NOMO-1 treated with dmso at 0.1 percent for 144 hours (cell line): ENCODE results near the gene MAML2.

ENCODE experiments used
- DNase-seq: peaks from one replicate; lab custom pipeline; 2025; ENCODE audit not compliant: unreplicated experiment; lab: John Stamatoyannopoulos, UW

Gene MAML2

DNA sequence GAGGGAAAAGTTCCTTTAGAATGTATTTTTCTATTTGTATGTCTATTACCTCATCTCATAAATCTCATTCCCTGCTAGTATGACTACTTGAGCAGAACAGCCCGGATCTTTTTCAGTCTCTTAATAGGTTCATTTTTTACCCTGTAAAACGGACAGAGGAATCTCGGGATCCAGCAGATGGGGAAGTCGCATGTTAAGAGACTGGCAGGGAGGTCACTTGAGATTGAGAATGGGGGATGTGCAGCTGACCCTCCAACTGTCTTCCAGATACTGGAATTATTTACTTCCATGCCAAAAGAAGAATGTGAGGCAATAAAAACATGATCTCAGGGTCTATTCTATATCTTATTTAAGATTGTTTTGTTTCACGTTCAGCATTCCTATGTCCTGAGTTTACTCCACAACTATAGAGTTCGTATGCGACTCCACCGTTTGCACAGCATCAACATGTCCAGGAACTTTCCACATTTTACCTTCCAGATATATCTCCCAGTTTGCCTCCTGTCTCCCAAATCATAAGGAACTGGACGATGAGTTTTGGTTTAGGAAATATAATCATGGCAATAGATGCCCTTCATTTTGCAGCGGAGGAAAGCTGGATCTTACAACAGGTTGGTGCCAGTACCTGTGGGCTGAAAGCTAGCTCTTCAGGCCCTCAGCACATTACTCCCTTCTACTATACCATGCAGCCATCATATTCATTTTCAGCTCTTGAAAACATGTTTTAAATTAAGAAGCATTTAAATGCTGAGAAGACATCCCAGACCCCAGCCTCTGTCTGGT is 181.5 kb downstream of the MAML2 start:
- DNase-seq = no peak

DNA sequence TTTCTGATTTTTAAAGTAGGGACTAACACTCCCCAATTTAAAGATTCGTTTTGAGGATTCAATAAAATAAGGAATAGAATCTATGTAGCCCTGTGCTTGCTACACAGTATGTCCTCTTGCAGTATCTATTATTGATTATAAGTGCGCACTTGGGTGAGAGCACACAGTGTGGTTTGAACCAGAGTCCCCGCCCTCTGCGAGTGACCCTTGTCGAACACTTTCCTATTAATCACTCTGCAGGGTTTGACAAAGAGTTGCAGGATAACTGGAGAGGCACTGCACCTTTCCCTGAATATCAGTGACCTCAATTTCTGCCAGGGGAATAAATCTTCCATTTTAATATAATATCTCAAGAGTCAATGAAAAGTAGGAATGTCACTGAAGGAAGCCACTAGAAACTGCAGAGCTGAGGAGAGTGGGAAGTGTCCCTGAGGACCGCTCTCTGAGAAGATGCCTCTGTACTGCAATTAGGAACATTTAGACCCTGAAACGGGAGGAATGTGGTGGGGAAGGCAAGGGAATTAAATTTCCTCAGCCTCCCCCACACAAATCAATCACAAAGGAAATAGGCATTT is 182.2 kb downstream of the MAML2 start:
- DNase-seq = no peak

DNA sequence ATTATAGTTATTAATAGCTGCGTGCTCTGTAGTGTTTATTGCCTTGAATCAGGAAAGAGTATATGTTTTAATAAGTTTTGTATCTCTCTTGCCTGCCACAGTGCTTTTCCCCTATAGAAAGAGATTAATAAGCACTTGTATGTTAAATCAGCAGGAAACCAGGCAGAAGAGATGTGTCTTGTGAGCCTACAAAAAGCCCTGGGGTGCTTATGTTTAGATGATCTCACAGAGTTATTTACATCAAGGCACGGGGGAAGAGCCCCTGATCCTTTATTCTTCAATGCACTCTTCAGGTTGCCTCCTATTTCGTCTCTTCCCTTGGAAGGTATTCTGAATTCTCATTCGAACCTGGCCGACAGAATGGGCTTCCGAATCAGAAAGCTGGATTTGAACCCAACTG is 183.0 kb downstream of the MAML2 start:
- DNase-seq = no peak

DNA sequence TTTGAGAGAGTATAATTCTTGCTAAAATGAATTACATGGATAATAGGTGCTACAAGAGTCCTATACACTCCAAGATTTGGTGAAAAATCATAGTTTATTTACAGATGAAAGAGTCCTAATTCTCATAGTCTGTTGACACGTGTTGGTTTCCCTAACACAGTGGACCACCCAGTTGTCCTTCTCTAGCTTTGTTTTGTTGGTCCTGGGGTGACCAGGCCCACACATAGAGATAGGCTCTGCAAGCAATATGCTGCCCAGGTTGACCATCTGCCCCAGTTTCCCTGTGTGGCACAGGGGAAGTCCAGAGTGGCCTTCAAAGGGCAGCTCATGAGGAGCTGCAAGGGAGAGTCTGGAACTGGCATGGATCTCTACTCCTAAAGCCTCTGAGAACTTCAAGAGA is 184.9 kb downstream of the MAML2 start:
- DNase-seq = no peak

DNA sequence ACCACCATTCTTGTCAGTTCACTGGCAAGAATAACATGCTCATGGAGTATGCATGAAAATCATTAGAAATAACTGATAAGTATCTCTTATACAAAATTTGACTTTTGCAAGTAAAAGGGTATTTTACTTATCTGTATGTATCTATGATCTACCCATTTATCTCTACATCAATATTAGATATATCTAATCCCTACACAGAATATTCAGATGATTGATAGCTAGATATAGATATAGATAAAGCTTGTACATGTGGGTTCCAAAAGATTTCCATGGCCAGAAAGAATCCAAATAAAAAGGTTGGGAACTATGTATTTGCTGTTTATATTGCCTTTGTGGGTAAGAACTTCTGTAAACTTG is 185.5 kb downstream of the MAML2 start:
- no peak for DNase-seq

DNA sequence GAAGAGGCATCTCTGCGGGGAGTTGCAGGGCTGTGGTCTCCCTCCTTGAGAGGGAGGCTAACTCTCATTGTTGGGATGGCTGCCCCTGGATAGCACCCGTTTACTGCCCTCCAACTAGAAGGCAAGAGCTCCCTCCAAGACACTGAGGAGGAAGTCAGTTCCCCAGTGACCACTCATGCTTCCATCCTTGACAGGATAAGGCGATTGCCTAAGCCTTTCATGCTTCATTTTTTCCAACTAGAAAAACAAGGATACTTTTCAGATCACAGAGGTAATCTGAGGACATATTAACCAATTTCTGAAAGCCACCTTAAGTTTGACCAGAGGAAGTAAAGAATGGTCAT is 186.6 kb downstream of the MAML2 start:
- DNase-seq = no peak

DNA sequence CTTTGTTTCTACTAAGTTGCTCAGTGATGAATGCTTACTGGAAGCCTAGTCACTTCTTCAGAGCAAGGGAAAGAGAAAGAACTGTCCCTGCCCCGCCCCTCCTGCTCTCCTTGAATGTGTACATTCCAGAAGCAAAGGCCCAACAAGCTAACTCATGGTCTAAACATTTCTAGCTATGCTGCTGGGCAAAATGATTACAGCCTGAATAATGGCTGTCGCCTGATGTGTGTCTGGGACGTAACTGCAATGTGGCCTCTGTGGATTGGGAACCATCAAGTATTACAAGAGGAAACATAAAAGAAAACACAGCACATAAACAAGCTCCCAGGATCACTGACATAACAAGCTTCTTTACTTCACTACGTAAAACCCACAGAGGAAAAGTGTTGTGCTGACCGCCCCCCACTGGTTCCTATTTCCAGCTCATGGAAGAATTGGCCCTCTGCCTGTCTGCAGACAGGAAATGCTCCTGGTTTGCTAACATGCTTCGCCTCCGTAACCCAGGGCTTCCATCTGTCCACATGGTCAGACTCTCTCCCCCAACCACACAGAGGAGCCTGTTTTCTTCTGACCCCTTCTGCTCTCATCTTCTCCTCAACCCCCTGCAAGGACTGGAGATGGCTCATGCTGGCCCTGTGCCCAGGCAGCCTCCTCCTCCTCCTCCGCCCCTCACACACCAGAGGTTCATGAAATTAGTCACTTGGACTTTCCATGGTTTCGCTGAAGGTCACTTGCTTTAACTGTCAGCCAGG is 187.2 kb downstream of the MAML2 start:
- no peak for DNase-seq

DNA sequence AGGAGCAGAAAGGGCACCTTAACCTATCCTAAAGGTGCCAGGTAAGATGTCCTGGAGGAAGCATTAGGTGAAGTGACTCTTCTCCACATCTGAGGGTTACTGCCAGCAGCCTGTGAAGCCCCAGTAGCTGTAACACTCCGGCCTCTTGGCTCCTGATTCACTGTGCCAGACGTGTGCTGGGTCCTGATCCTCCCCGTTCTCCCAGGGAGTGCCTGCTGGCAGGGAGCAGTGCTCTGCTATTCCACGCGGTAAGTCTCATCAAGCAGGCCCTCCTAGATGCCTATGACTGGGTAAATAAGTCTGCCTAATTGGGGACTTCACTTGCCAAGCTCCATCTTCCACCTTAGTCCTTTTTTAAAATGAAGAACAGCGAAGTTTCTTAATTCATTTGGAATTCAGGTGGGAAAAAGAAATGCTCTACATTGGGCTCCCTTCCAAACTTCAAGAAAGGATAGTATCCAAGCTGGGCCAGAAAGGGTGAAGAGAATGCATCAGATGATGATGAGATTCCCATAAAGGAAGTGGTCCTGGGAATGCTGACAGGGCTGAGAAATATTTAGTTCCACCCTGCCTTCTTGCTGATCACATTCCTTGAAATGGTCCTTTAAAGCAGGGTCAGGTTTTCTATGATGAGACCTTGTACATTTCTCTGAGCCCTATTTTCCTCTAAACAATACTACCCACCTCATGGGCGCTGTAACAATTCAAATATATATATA is 188.0 kb downstream of the MAML2 start:
- no peak for DNase-seq

DNA sequence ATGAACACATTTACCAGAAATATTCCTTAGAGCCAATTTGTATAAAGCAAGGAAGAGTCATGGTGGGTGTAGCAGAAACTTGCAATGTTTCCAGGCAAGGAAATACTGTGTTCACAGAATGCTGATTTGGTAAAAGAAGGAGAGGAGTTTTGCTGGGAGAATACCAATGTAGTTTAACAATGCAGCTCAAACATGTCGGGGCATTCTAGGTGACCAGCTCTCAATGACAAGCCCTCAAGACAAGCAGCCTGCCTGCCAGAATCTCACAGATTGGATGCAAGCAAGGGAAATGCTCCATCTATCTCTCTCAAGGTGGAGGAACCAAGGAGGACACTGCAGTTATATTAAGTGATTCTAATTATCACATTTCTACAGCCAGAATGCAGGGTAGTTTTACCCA is 190.4 kb downstream of the MAML2 start:
- no peak for DNase-seq

DNA sequence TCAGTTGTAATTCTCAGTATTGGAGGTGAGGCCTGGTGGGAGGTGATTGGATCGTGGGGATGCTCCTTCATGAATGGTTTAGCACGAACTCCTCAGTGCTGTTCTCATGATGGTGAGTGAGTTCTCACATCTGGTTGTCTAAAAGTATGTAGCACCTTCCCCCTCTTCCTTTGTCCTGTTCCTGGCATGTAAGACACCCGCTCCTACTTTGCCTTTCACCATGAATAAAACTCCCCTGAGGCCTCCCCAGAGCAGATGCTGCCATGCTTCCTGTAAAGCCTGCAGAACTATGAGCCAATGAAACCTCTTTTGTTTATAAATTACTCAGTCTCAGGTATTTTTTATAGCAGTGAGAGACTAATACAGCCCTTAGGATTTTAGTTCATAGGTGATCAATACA is 191.5 kb downstream of the MAML2 start:
- no peak for DNase-seq

DNA sequence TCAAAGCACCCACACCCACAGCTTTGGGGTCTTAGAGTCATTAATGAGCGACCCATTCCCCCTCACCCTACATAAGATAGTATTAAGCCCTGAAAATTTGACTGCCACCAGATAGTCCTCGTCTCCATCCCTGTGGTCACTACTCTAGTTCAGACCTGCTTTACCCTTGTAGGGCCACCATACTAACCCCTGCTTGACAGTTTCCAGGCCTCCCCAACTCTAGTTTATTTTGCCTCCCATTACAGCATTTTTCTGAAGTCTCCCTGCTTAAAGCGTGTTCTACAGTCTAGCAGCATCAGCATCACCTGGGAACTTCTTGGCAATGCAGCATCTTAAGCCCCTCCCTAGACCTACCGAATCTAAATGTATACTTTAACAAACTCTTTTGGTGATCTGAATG is 192.4 kb downstream of the MAML2 start:
- no peak for DNase-seq

DNA sequence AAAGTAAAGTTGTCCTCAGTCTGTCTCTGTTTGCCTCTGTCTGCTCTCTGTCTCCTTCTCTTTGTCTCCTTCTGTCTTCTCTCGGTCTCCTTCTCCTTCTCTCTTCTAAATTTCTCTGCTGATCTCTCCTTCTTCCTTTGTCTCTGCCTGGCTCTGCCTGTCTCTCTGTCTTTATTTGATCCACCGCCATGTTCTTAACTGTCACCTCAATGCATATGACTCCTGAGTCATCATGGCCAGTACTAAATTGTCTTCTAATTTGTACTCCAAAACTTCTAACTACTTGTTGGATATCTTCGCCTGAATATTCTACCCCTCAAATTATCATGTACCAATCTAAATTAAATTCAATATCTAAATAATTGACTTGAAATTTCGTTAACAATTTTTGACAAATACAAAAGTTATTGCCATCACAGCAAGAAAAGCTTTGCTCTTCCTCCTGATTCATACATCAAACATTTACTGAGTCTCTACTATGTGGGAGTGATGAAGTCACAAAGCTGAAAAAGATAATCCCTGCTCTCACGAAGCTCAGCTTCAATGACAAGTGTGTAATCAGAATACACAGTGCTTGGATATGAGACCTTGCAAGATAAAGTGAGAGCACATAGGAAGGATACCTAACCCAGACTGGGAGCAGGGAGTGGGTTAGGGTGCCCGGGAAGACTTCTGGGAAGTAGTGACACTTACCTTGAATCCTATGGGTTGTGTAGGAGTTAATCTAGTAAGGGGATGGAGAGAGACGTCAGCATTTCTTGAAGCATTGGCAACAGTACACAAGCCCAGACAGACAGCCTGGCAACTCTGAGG is 193.0 kb downstream of the MAML2 start:
- DNase-seq = no peak

DNA sequence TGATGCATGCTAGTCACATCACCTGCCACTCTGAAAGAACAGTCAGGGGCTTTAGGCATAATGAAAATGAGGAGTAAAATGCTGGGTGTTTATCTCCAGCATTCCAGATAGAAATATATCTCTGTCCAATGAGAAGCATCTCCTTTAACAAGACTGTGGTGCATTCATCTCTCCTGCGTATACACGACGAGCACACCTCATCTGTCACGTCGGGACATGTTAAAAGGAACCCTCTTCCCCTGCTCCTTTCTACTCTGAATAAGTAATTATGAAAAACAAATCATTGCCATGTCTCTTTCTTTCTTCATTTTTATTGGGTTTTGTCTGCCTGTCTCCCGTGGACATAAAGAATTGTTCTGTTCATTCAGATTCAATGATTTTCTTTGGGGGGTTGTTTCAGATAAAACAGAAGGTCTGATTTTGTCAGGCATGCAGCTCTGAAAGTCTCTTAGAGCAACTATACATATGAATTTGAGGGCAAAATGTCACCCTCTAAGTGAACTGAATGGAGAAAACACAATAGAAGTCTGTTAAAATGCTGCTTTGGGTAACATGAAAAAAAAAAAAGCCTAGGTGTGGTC is 195.0 kb downstream of the MAML2 start:
- no peak for DNase-seq

DNA sequence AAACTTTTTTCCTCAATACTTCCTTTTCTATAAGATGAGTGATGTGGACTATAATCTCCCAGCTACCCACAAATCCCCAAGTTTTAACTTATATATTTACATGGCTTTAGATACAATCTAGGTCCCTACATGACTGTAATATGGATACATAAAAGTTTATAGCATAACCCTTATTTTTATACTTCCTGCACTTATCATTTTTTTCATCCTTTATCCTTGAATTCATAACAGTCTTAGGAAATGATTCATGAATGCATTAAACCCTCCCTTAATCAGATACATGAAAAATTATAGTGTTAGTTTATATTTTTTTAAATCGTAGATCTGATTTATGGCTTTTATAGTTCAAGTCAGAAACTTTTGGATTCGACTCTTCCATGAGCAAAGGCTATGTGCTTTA is 195.8 kb downstream of the MAML2 start:
- no peak for DNase-seq

DNA sequence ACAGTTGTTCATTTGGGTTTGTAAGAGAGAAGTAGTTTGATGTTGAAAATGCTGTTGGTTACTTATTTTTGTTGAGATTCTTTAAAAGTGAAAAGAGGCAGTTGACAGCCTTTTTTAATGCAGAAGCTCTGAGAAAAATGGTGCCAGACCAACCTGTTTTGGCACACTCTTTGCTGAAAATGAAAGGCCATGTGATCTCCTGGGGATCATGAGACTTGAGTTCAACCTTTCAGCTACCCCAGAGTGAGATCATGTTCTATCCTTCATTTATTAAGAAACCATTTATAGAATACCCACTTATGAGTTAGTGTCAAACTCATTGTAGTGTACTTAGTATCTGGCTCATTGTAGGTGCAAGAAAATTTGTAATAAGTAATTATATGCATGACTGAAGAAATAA is 196.2 kb downstream of the MAML2 start:
- no peak for DNase-seq

DNA sequence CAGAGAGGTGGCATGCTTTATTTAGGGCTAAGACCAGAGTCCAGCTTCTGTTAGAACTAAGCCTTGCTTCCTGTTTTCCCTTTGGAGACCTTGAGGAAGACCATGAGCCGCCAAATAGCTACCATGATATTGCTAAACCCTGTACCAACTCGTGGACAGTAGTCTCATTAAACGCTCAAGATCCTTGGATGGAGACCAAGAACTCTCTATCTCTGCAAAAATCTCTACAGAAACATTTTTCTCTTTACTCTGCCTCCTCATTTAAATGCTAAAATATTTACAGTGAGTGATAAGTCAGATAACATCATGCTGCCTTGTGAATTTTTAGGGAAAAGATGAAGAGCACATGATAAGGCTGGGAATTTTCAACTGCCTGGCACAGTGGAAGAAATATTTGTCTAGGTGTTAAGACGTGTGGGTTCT is 197.8 kb downstream of the MAML2 start:
- DNase-seq = no peak

DNA sequence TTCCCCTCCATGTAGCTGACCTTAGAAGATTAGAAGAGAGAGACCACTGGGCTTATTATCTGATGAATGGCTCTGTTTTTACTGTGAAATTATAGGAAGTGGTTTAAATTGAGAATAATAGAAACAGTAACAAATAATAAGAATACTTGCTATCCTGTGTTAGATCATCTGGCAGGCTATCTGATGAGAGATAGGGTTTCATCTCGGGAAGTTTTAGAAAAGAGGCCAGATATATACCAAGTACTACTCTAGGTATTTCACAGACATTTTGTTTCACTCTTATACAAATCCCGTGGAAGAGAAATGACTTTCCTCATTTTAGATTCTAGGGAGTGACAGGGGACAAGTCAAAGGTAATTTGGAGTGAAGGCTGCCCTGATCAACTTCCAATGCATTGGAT is 198.4 kb downstream of the MAML2 start:
- no peak for DNase-seq

DNA sequence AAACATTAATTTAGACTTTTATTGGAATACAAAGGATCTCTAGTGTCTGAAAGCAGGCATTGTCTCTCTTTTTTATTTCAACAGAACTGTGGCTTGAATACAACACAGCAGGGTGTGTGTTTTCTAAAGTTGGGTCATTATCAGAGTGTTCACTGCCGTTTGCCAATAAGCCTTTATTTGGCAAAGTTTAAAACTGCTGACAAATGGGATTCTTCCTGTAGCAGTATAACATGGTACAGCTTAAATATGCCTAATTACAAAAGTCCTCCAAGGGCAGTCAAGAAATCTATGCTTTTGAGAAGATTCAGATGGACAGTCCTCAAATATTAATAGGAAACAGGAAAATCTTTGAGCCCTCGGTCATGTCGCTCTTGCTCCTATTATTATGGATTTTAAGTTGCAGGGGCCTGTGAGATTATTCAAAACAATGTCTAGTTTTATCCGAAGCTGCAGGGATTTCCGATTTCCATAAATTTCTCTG is 199.9 kb downstream of the MAML2 start:
- DNase-seq = no peak

DNA sequence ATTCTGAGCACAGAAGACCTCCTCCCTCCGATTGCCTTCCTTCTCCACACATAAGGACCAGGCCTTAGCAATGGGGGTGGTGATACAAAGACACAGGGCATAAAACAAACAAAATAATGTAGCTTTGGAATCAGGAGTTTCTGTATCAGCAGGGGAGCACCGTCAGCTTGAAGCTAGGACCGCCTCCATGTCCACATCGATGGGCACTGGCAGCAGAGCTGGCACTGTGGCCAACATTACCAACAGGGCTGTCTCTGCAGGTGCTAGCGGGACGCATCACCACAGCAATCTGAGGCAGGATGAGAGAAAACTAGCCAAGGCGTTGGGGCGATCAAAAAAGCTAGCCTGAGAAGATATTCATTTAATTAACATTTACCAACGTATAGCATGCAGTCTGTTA is 201.4 kb downstream of the MAML2 start:
- no peak for DNase-seq

DNA sequence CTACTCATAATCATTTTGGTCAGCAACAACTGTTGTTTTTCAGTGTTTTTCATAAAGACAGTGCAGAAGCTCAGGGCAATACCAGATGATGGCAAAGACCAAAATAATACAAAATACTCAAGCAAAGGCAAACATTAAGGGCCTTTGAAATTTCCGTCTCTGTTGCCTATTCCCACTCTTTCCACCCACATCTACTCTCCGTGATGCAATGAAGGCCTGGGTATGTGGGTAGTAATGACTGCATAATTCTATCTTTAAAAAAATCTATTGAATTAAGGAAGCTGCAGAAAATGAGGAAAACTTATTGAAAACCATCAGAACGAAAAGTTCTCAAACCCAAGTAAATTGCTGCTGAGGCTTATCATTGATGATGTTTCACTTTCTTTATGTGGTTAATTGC is 203.3 kb downstream of the MAML2 start:
- DNase-seq = no peak

DNA sequence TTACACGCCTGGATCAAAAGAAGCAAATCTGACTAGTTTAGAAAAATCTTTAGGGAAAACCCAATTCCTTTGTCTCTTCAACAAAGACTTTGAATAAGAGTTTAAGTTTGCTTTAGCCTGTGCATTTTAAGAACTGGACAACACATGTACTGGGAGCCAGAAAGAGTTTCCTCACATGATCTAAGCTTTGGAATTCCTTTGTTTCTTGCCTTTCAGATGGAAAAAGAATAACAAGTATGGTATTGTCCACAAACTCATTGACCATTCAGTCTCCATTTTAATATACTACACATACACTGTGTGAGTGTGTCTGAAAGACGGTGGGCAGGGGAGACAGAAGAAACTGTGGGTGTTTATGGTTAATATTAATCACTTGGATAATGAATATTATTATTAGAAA is 205.6 kb downstream of the MAML2 start:
- DNase-seq = no peak
